ENCODE results near the gene MAPKAPK3. TPM values are rescaled to one million over a fixed set of nuclear protein-coding genes. Genes with fewer than 3 reads are reported as not detected.

The MAPKAPK3 gene
- total RNA-seq, 2 experiments from 2014 or later = 156 to 175 TPM

DNA sequence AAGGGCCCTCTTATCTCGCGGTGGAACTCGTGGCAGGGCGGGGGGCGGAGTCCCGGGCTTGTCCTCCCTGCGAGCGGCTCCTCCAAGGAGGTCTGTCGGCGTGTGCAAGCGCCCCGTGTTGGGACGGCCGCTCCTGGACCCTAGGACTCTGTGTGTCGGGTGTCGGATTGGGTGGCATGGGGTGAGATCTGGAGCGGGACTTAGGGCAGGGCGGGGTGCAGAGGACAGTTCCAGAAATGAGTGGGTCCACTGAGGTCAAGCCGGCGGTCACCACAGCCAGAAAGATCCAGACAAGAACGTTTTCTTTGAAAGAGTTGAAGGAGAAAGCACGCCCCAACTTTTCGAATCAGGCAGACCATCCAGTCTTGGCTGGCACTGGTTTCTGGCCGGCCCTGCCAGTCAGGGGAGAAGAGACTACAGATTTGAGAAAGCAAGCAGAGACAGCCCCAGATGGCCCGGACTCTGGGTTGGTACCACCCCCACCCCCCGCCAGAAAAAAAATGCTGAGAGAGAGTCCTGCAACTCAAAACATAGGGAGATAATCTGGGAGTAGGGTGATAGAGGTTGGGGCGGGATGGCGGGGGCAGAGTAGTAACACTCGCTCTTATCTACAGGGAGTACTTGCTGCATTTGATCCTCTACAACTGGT, 4.6 kb upstream of the MAPKAPK3 start:
- H3K4me3 Mint-ChIP-seq = peak overlapping the region; percentile 89
- H3K36me3 Mint-ChIP-seq = peaks cover 69% of the 10 kb centered on the region
- no peaks in the 10 kb centered on the region for H3K9me3 Mint-ChIP-seq (ENCODE audit: low read depth)
- no peaks in the 10 kb centered on the region for H3K27me3 Mint-ChIP-seq
- H3K27ac Mint-ChIP-seq = peak overlapping the region; percentile 100
- ATAC-seq = no peak
- peaks cover 29% of the 10 kb centered on the region for H3K4me1 Mint-ChIP-seq
- DNase-seq = no peak
- CTCF ChIA-PET = interaction anchor here (0.6 to 25.1 kb wide), 10 partner anchors 11 to 274 kb away, joined by 3 to 859 read pairs (median 16); partner anchors contain the start of genes C3orf18, CYB561D2, HEMK1 and NPRL2

DNA sequence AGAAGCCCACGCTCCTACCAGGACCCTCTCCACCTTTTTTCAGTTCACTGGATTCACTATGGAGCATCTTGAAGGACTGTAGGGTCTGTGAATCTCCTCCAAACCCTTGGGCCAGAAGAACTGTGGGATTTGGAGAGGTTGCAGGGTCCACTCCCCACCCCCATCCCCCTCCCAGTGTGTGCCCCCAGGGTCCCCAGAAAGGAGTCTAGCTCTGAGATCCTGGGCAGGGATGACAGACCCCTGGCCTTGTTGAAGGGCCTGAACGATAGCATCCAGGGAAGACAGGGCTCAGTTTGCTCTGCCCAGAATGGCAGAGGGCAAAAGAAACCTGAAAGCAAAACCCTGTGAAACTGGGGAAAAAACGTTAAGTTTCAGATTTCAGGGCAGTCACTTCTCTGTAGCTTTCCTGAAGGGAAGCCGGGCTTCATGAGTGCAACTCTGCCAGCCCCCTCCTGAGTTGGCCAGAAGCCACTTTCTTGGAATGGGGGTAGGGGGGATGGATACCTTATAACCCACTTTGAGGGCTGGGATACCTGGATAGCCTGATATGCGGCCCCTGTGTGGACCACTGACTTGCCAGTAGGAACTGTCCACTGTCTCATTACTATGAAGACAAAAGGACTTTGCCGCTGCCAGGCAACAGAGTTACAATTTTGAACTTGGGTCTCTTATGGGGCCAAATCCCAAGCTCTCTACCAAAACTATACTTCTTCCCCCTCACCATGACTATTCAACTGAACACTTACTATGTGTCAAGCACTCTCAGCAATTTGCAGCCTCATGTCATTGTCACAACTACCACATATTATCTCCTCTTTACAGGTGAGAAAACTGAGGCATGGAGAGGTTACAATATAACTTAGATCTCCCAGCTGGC, 3.7 kb upstream of the MAPKAPK3 start:
- H3K4me3 Mint-ChIP-seq = peak overlapping the region; percentile 89
- peaks cover 60% of the 10 kb centered on the region for H3K36me3 Mint-ChIP-seq
- H3K27me3 Mint-ChIP-seq = no peaks in the 10 kb centered on the region
- H3K9me3 Mint-ChIP-seq (ENCODE audit: low read depth) = no peaks in the 10 kb centered on the region
- peaks cover 29% of the 10 kb centered on the region for H3K4me1 Mint-ChIP-seq
- H3K27ac Mint-ChIP-seq = peak overlapping the region; percentile 100
- ATAC-seq = no peak
- peak; percentile 46 for DNase-seq
- CTCF ChIA-PET = interaction anchor here (0.9 to 25.1 kb wide), 13 partner anchors 11 to 1069 kb away, joined by 3 to 859 read pairs (median 5); partner anchors contain the start of genes C3orf18, DOCK3 and HEMK1

DNA sequence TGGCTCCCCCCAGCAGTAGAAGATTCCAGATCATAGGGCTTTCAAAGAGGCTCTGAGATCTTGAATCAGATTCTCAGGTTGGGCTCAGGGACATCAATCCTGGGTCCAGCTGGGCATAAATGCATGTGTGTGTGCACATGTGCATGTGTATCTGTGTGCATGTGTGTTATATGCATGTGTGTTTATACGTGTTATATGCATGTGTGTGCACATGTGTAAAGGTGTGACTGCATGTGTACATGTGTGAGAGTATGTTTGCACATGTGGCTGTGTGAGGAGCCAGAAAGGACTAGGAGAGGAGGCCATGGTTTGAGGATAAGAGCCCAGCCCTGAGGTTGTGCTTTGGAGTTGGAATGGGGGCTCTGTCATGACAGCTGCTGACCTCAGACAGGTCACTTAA, 1.8 kb upstream of the MAPKAPK3 start:
- Mint-ChIP-seq H3K27me3 (no peaks in the 10 kb centered on the region), H3K4me3 (peak overlapping the region; percentile 40), H3K27ac (peak overlapping the region; percentile 90), H3K36me3 (peaks cover 50% of the 10 kb centered on the region), H3K4me1 (peaks cover 46% of the 10 kb centered on the region), H3K9me3 (ENCODE audit: low read depth) (no peaks in the 10 kb centered on the region)
- CTCF ChIA-PET = interaction anchor here (0.7 to 25.1 kb wide), 30 partner anchors 7 to 881 kb away, joined by 3 to 859 read pairs (median 6); partner anchors contain the start of genes C3orf18, HEMK1 and MANF
- ATAC-seq (no peak), DNase-seq (no peak)

DNA sequence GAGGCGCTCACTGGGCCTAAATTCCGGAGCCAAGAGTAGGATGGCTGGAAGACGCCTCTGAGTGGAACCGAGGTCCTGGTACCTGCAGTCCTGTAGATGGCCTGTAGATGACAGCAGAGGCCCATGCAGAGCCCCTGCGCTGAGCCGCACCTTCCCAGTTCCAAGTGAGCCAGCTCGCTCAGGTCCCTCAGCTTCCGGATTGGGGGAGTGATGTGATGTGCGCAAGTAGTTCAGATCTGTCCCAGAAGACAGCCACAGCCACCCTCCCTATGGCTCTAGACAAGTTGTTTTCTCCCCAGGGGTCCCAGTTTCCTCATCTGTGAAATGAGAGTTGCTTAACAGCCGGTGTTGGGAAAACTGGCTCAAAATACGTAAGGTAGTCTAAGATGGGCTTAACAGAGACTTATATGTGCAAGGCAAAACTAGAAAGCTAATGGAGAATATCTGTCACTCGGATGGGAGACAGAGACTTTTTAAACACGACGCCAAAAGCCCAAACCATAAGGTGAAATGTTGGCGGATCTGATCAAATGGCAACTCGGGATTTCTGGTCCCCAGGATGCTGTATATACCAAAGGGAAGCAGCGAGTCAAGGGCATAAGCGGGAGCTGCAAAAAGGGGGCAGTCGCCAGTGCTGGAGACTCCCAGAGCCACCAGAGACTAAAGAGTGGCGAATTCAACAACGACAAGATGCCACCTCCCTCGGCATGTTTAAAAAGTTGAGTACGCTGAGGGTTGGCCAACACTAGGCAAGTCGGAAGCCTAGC, 765 bp upstream of the MAPKAPK3 start:
- Mint-ChIP-seq H3K27me3 (no peaks in the 10 kb centered on the region), H3K4me3 (peak overlapping the region; percentile 88), H3K9me3 (ENCODE audit: low read depth) (no peaks in the 10 kb centered on the region), H3K36me3 (peaks cover 48% of the 10 kb centered on the region), H3K4me1 (peaks cover 56% of the 10 kb centered on the region), H3K27ac (peak overlapping the region; percentile 90)
- CTCF ChIA-PET = interaction anchor here (0.5 to 25.1 kb wide), 37 partner anchors 8 to 1066 kb away, joined by 3 to 859 read pairs (median 5); partner anchors contain the start of genes C3orf18, HEMK1 and MANF
- peak; percentile 91 for DNase-seq
- peak; percentile 15 for ATAC-seq

DNA sequence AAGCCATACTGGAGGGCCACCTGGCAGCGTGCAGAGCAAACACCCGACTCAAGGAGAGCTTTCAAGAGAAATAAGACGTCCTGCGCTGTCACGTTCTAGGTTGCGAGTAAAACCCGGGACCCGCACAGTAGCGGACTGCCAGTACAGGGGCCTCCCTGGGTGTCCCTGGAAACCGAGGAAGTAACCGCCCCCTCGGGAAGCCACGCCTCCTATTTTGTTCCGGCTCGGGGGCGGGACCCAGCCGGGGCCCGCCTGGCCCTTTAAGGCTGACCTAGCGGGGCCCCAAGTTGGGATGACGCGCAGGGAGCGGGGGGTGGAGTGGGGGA, 218 bp upstream of the MAPKAPK3 start:
- H3K4me1 Mint-ChIP-seq = peaks cover 59% of the 10 kb centered on the region
- peak; percentile 63 for ATAC-seq
- DNase-seq = peak; percentile 98
- peaks cover 44% of the 10 kb centered on the region for H3K36me3 Mint-ChIP-seq
- H3K27ac Mint-ChIP-seq = peak overlapping the region; percentile 90
- no peaks in the 10 kb centered on the region for H3K27me3 Mint-ChIP-seq
- H3K4me3 Mint-ChIP-seq = peak overlapping the region; percentile 88
- no peaks in the 10 kb centered on the region for H3K9me3 Mint-ChIP-seq (ENCODE audit: low read depth)
- CTCF ChIA-PET = interaction anchor here (0.6 to 25.1 kb wide), 24 partner anchors 8 to 1065 kb away, joined by 3 to 859 read pairs (median 5); partner anchors contain the start of genes C3orf18 and HEMK1

DNA sequence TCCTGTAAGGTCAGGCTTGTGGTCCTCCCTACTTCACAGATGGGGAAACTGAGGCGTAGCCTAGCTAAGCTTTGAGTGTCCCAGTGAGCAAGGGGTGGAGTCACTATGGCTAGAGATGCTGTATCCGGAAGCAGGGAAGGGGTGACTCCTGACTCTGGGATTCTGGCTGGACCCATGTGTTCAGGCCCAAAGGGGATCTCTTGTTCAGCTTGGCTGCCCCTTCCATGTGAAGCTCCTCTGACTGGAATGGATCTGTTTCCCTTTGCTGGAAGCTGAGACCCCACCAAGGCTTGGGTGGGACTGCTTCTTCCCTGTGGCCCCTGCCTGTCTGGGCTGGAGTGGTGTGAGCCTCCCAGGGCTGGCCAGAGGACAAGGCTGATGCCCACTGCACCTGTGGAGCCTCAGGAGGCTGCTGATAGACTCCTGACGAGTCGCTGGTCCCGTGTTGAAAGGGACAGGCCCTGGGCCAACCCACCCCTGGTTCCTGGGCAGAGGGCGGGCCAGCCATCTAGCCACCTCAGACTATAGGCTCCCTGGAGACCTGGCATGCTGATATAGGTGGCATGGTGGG, 1.0 kb downstream of the MAPKAPK3 start:
- DNase-seq = no peak
- Mint-ChIP-seq H3K9me3 (ENCODE audit: low read depth) (no peaks in the 10 kb centered on the region), H3K27ac (peak overlapping the region; percentile 87), H3K36me3 (peaks cover 37% of the 10 kb centered on the region), H3K4me1 (peaks cover 72% of the 10 kb centered on the region), H3K27me3 (no peaks in the 10 kb centered on the region), H3K4me3 (peak overlapping the region; percentile 88)
- ATAC-seq = no peak
- CTCF ChIA-PET = interaction anchor here (1.0 to 25.1 kb wide), 7 partner anchors 10 to 772 kb away, joined by 5 to 859 read pairs (median 143); partner anchors contain the start of genes C3orf18 and HEMK1

DNA sequence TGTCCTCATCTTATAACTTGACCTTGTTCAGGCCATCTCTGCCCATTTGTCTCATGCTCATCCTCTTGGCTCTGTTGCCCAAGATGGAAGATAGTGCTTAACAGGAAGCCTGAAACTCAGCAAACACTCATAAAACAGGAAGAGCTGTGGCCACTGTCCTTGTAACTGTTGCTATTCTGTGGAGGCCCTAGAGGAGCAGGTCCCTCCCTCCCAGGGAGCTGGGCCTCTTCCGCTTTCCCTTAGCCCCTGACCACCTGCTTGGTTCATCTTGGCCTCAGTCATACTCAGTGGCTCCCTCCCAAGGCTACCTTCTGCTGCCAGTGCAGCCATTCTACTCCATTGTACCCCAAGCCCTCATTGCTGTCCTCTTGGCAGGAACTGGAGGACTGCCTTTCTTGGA, 3.5 kb downstream of the MAPKAPK3 start:
- ATAC-seq = peak; percentile 5

DNA sequence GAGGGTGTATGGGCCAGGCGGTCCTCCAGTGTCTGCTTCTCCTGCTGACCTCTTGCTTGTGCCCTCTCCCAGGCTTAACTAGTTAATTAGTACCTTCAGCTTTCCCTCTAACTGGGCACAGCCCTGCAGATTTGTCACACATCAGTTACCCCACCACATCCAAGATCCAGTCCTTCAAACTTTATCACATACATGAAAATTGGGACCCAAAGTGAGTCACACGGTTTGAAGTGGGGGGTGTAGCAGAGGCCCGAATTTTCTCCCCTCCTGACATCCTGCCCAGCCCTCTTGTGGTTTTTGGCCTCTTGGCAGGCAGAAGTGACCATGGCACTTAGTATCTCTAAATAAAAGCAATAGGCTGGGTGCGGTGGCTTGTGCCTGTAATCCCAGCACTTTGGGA, 3.9 kb downstream of the MAPKAPK3 start:
- H3K27ac Mint-ChIP-seq = peak overlapping the region; percentile 87

More for the DNA sequence above, 3.5 kb downstream of the MAPKAPK3 start:
- Mint-ChIP-seq H3K4me1 (peaks cover 78% of the 10 kb centered on the region), H3K36me3 (peaks cover 34% of the 10 kb centered on the region), H3K4me3 (peak overlapping the region; percentile 88), H3K27me3 (no peaks in the 10 kb centered on the region), H3K9me3 (ENCODE audit: low read depth) (no peaks in the 10 kb centered on the region), H3K27ac (peak overlapping the region; percentile 87)
- CTCF ChIA-PET = interaction anchor here (0.6 to 25.1 kb wide), 15 partner anchors 8 to 769 kb away, joined by 3 to 859 read pairs (median 4); partner anchors contain the start of genes C3orf18, CISH, DOCK3 and HEMK1
- DNase-seq = no peak

DNA sequence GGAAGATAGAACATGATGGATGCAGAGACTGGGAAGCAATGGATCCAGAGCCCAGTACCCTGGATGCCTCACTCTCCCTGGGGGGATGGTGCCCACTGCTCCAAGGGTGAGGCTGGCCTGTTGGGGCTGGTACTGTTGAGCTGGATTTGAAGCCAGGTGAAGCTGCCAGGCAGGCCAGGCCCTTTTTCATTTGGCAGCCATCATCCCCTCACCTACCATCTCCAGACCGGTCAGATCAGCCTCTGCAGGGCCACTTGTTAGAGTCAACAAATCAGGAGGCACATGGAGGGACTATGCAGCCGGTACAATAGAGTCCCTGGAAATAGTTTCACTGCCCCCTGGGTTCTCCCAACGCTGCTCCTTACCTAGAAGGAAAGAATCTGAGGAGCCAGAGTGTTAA, 5.9 kb downstream of the MAPKAPK3 start:
- ATAC-seq (no peak), DNase-seq (no peak)
- no peaks in the 10 kb centered on the region for H3K27me3 Mint-ChIP-seq
- peak overlapping the region; percentile 83 for H3K27ac Mint-ChIP-seq
- peaks cover 39% of the 10 kb centered on the region for H3K36me3 Mint-ChIP-seq
- H3K4me3 Mint-ChIP-seq = no peak overlapping the region
- peaks cover 88% of the 10 kb centered on the region for H3K4me1 Mint-ChIP-seq
- no peaks in the 10 kb centered on the region for H3K9me3 Mint-ChIP-seq (ENCODE audit: low read depth)
- CTCF ChIA-PET = interaction anchor here (1.0 to 8.7 kb wide), 4 partner anchors 9 to 53 kb away, joined by 3 to 164 read pairs (median 6); no protein-coding TSS in a partner anchor

More for the DNA sequence above, 3.9 kb downstream of the MAPKAPK3 start:
- DNase-seq (no peak), ATAC-seq (no peak)
- no peaks in the 10 kb centered on the region for H3K27me3 Mint-ChIP-seq
- H3K4me3 Mint-ChIP-seq = peak overlapping the region; percentile 88
- H3K9me3 Mint-ChIP-seq (ENCODE audit: low read depth) = no peaks in the 10 kb centered on the region
- CTCF ChIA-PET = interaction anchor here (0.7 to 25.1 kb wide), 13 partner anchors 10 to 769 kb away, joined by 3 to 859 read pairs (median 4); partner anchors contain the start of genes C3orf18, DOCK3 and HEMK1
- H3K4me1 Mint-ChIP-seq = peaks cover 77% of the 10 kb centered on the region
- H3K36me3 Mint-ChIP-seq = peaks cover 34% of the 10 kb centered on the region

DNA sequence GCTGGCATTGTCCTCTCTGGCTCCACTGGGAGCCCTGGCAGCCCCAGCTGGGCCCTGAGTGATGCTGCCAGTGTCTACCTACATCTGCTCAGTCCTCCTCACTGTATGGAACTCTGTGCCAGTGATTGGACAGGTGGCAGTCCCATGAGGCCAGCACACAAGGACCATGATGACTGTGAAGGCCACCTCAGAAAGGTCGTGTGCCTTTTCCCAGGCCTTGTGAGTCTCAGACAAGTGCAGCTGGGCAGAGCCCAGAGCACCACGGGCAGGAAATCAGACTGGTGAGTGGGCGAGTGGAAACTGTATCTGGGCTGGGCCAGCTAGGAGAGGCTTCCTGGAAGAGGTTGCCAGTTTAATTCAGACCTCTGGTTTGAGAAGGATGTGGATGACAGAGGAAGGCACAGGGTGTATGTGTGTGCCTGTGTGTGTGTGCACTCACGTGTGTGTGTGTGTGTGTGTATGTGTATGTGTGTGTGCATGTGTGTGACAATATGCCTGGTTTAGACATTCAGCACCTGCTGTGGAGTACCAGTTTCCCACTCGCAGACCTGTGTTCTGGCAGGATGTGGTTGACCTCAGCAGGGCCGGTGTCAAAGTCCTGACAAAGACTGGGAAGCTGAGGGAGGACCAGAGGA, 7.0 kb downstream of the MAPKAPK3 start:
- H3K9me3 Mint-ChIP-seq (ENCODE audit: low read depth) = no peaks in the 10 kb centered on the region
- CTCF ChIA-PET = interaction anchor here (0.9 to 2.5 kb wide), 8 partner anchors 8 to 66 kb away, joined by 3 to 8 read pairs (median 4); no protein-coding TSS in a partner anchor
- H3K4me1 Mint-ChIP-seq = peaks cover 88% of the 10 kb centered on the region
- peaks cover 39% of the 10 kb centered on the region for H3K36me3 Mint-ChIP-seq
- peak; percentile 77 for DNase-seq
- H3K27ac Mint-ChIP-seq = peak overlapping the region; percentile 83
- H3K27me3 Mint-ChIP-seq = no peaks in the 10 kb centered on the region
- ATAC-seq = peak; percentile 70
- peak overlapping the region; percentile 54 for H3K4me3 Mint-ChIP-seq

DNA sequence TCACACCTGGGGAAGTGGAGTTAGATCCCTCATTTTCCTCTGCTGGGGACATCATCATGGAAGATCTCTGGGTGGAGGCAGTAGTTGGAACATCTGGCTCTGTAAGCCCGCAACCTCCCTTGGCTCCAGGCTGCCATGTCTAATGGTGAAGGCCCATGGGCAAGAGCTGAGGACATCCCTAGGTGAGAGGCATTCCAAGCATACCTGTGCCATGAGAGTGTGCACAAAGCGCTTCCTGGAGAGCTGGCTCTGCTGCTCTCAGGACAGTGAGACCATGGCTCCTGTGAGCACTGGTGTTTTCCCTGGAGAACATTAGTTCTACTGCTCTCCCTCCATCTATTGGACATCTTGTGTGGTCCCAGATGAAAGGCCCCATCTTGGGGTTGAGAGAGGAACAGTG, 7.7 kb downstream of the MAPKAPK3 start:
- DNase-seq (no peak), ATAC-seq (no peak)
- H3K27ac Mint-ChIP-seq = peak overlapping the region; percentile 83

More for the DNA sequence above, 7.7 kb downstream of the MAPKAPK3 start:
- peaks cover 36% of the 10 kb centered on the region for H3K36me3 Mint-ChIP-seq
- H3K9me3 Mint-ChIP-seq (ENCODE audit: low read depth) = no peaks in the 10 kb centered on the region
- peaks cover 88% of the 10 kb centered on the region for H3K4me1 Mint-ChIP-seq
- H3K27me3 Mint-ChIP-seq = no peaks in the 10 kb centered on the region
- CTCF ChIA-PET = interaction anchor here (0.9 to 2.5 kb wide), 7 partner anchors 8 to 67 kb away, joined by 3 to 8 read pairs (median 5); partner anchors contain the start of gene MAPKAPK3
- peak overlapping the region; percentile 54 for H3K4me3 Mint-ChIP-seq
